Central memory CD8-positive, alpha-beta T cell (primary cell): Measurements from ENCODE around the gene BFSP1.

Source experiments
- ATAC-seq: fragments of 150-1000 bp; cut with Tn5 transposase; replicated peaks from 2 replicates; pipeline ENCODE4 v1.10.0; 2022; ENCODE audit warnings: mild to moderate bottlenecking, moderate FRiP score, moderate number of reproducible peaks; ENCODE audit not compliant: poor library complexity, severe bottlenecking; ENCODE audit errors: extremely low read depth
- DNase-seq, 2 donors: peaks; one replicate each; pipeline ENCODE4 v3.0.0; 2021; ENCODE audit warnings: low spot score in 2 of 2
- H3K27ac Mint-ChIP-seq: one replicate; pipeline ENCODE4 v1.8.0; 2022; ENCODE audit warnings: low read depth, mild to moderate bottlenecking, moderate library complexity, mixed read lengths
- H3K27me3 Mint-ChIP-seq: one replicate; pipeline ENCODE4 v1.8.0; 2022; ENCODE audit warnings: mixed read lengths
- H3K36me3 Mint-ChIP-seq: one replicate; pipeline ENCODE4 v1.8.0; 2022; ENCODE audit warnings: mild to moderate bottlenecking, moderate library complexity, mixed read lengths; ENCODE audit not compliant: insufficient read depth
- H3K4me1 Mint-ChIP-seq: one replicate; pipeline ENCODE4 v1.8.0; 2022; ENCODE audit warnings: mixed read lengths
- H3K4me3 Mint-ChIP-seq: one replicate; pipeline ENCODE4 v1.8.0; 2022; ENCODE audit warnings: mild to moderate bottlenecking, moderate library complexity, mixed read lengths
- H3K9me3 Mint-ChIP-seq: one replicate; pipeline ENCODE4 v1.8.0; 2022; ENCODE audit warnings: mixed read lengths

BFSP1 gene

DNA sequence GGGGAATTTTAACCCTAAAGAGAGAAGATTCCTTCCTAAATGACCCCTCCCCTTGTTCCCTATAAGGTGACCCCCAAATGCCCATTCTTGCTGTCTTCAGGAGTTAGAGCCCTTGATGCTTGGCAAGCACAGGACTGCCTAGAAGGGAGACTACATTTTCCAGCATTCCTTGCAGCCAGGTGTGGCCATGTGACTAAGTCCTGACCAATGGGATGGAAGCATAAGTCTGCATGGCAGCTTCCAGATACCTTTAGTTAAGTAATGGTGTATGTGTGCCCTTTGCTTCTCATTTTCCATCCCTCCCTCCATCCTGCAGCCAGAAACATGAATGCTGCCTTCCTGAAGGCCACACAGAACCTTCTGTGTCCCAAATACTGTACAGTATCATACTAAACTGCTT, 5.5 kb downstream of the BFSP1 start:
- Mint-ChIP-seq H3K27me3 (no peaks in the 10 kb centered on the region), H3K36me3 (no peaks in the 10 kb centered on the region), H3K4me3 (no peak overlapping the region), H3K4me1 (peaks cover 2% of the 10 kb centered on the region), H3K9me3 (no peaks in the 10 kb centered on the region), H3K27ac (no peak overlapping the region)
- peak; percentile 32 for ATAC-seq
- DNase-seq: no peak

DNA sequence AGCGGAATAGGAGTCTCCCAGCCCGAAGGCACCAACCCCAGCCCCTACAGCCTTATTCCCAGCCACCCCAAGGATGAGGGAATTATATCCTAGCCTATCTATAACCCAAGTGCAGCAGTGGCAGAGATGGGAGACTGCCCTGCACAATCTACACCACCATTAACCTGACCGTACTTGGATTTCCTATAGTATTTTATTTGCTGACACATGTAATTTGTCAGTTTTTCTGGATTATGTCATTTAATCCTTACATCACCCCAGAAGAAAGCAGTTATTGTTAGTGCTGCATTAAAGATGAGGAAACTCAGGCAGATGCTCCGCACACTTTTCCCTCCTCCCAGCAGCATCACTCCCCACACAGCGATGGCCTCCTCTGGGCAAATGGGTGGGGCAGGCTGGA, 6.0 kb downstream of the BFSP1 start:
- no peak overlapping the region for H3K27ac Mint-ChIP-seq
- no peak for DNase-seq
- H3K4me3 Mint-ChIP-seq: no peak overlapping the region
- H3K4me1 Mint-ChIP-seq: peaks cover 5% of the 10 kb centered on the region
- no peaks in the 10 kb centered on the region for H3K9me3 Mint-ChIP-seq
- H3K36me3 Mint-ChIP-seq: no peaks in the 10 kb centered on the region
- no peak for ATAC-seq
- no peaks in the 10 kb centered on the region for H3K27me3 Mint-ChIP-seq

DNA sequence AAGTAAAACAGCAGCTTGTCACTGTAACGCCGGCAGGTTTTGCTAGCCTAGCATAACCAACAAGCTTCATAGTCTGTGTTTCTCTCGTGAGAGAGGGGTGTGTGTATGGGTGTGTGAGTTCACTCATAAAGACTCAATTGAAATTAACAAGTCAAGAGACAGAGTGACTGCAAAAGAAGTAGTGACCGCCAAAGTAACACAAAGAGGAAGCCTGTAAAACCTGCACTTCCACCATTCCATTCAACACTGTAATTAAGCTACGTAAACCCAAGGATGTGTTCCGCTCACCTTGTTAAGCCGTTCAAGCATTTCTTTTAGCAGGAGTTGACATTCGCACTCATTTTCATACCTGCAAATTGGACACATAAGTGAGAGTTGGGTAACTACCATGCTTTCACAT, 6.6 kb downstream of the BFSP1 start:
- no peak for DNase-seq
- H3K27ac Mint-ChIP-seq: no peak overlapping the region
- no peaks in the 10 kb centered on the region for H3K27me3 Mint-ChIP-seq
- no peak overlapping the region for H3K4me3 Mint-ChIP-seq
- ATAC-seq: no peak
- no peaks in the 10 kb centered on the region for H3K9me3 Mint-ChIP-seq
- no peaks in the 10 kb centered on the region for H3K36me3 Mint-ChIP-seq
- peaks cover 5% of the 10 kb centered on the region for H3K4me1 Mint-ChIP-seq

DNA sequence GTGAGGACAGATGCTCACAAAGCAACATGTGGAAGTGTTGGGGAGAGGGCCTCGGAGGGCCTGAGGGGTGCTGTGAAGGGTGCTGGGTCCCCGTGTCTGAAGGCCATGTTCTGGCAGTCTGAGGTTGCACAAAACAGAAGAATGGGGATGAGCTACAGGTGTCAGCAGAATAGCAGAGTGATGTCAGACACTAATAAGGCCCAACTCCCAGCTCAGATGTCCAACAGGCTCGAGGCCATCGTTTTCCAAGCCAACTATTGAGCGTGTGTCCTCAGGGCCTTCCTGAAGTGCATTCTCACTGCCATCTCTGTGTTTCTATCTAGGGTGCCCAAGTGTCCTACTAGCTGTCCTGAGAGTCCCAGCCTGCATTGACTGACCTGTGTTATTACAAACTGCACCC, 7.9 kb downstream of the BFSP1 start:
- no peak overlapping the region for H3K27ac Mint-ChIP-seq
- H3K9me3 Mint-ChIP-seq: no peaks in the 10 kb centered on the region
- DNase-seq: no peak
- peaks cover 5% of the 10 kb centered on the region for H3K4me1 Mint-ChIP-seq
- no peak overlapping the region for H3K4me3 Mint-ChIP-seq
- no peaks in the 10 kb centered on the region for H3K27me3 Mint-ChIP-seq
- ATAC-seq: no peak
- H3K36me3 Mint-ChIP-seq: no peaks in the 10 kb centered on the region

DNA sequence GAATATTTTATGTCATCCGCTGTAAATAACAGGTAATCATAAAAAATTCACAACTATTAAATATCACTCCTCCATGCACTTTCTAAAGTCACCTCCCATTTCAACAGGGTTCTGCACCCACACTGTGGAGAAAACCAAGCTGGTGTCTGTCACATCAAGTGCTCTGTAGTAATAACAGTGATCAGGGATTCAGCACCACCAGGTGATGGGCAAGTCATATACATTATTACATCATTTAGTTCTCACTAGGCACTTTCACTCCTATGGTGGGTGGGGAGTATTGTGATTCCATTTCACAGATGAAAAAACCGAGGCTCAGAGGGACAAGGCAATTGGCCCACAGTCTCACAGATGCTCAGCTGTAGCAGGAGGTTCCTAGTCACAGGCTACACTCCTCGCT, 8.7 kb downstream of the BFSP1 start:
- H3K27ac Mint-ChIP-seq: no peak overlapping the region
- no peaks in the 10 kb centered on the region for H3K9me3 Mint-ChIP-seq
- DNase-seq (no peak), ATAC-seq (no peak)
- H3K4me3 Mint-ChIP-seq: no peak overlapping the region
- peaks cover 5% of the 10 kb centered on the region for H3K4me1 Mint-ChIP-seq
- no peaks in the 10 kb centered on the region for H3K36me3 Mint-ChIP-seq
- no peaks in the 10 kb centered on the region for H3K27me3 Mint-ChIP-seq

DNA sequence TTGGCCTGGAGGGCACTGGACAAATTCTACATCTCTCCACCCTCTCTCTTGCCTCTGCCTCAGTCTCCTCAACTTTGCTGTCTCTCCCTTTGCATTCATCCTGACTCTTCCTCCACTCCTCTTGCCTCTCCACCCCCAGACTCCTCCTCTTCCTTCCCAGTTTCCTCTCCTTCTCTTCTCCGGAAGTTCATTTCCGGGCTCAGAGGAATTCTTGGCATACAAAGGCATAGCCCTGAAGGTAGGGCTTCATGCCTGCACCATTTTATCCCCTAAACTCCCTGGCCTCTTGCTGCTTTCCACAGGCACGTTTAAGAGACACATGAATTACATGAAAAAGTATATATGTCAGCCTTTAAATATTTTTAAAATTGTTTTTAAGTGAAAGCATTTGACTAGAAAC, 10.6 kb downstream of the BFSP1 start:
- no peak overlapping the region for H3K4me3 Mint-ChIP-seq
- DNase-seq (no peak), ATAC-seq (no peak)
- H3K9me3 Mint-ChIP-seq: no peaks in the 10 kb centered on the region
- H3K36me3 Mint-ChIP-seq: peaks cover 3% of the 10 kb centered on the region
- no peak overlapping the region for H3K27ac Mint-ChIP-seq
- H3K27me3 Mint-ChIP-seq: no peaks in the 10 kb centered on the region
- H3K4me1 Mint-ChIP-seq: peaks cover 5% of the 10 kb centered on the region

DNA sequence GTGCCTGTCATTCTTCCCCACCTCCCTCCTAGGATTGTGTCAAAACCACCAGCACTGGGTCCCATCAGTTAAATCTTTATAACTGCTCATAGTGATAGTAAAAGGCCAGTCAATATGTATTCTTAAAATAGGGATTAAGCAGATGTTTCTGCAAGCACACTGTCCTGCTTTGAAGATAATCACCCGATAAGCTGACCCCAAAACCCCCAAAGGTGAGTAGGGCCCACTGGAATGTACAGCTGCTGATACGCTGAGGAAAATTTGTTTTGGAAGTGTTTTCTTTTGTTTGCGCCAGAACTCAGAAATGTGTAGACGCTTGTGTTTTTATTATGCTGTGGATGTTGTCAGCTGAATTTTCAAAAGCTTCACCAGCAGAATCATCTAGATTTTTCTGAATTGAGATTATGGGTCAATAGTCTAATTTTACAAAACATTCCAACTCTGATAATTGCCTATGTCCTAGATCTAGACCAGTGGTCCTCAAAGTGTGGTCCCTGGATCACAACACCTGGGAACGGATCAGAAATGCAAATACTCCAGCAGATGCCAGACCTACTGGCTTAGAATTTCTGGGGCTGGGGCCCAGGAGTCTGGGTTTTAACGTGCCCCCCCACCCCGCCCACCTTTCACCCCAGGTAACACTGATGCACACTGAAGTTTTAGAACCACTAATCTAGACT, 11.4 kb downstream of the BFSP1 start:
- Mint-ChIP-seq H3K4me1 (peaks cover 5% of the 10 kb centered on the region), H3K36me3 (peaks cover 4% of the 10 kb centered on the region), H3K27me3 (no peaks in the 10 kb centered on the region), H3K9me3 (no peaks in the 10 kb centered on the region), H3K4me3 (no peak overlapping the region), H3K27ac (no peak overlapping the region)
- no peak for ATAC-seq
- DNase-seq: no peak

DNA sequence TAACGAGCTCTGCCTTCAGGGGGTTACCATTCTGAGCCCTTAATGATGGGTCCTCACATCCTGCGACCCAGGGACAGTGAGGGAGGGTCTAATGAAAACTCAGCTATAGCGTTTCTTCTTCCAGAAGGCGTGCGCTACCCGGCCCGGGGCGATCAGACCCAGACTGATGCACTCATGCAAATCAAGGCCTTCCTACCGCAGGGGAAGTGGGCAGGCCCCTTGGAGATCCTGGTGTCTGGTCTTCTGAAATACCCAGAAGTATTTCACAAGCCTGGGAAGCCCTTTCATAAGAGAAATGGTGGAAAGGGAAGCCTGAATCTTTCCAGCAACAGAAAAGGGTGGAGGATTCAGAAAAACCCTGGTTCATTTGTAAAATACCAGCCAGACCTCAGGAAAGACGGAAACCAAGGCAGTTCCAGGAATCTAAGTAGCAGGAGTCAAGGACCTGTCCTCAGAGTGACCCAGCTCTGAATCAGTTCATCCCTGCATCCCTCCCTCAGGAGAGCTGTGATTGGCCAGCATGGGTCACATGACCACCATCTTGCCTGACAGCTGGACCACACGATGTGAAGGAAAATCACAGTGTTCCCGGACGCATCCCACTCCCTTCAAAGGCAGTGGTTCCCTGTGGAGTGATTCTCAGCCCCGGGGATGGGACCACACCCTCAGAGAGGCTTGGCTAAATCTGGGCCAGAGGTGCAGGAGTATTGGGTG, 12.7 kb downstream of the BFSP1 start:
- peaks cover 6% of the 10 kb centered on the region for H3K4me1 Mint-ChIP-seq
- no peak for DNase-seq

DNA sequence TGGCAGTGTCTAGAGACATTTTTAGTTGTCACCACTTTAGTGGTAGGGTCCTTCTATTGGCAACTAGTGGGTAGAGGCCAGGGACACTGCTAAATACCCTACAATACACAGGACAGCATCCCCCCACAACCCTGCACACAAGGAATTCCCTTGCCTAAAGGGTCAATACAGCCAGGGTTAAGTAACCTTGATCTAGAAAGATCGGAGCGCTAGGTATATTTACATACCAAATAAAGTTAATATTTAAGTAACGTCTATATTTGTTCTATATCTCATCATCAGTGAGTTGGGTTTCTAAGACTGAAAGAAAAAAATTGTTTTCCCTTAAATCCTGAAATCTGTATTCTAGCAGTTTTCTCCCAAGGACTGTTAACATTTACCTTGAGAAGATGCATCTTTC, 16.1 kb downstream of the BFSP1 start:
- no peaks in the 10 kb centered on the region for H3K9me3 Mint-ChIP-seq
- ATAC-seq (no peak), DNase-seq (no peak)
- H3K27ac Mint-ChIP-seq: no peak overlapping the region
- H3K36me3 Mint-ChIP-seq: peaks cover 4% of the 10 kb centered on the region
- H3K27me3 Mint-ChIP-seq: no peaks in the 10 kb centered on the region
- no peak overlapping the region for H3K4me3 Mint-ChIP-seq
- H3K4me1 Mint-ChIP-seq: peaks cover 22% of the 10 kb centered on the region

More for the DNA sequence above, 12.7 kb downstream of the BFSP1 start:
- no peak overlapping the region for H3K4me3 Mint-ChIP-seq
- H3K27me3 Mint-ChIP-seq: no peaks in the 10 kb centered on the region
- ATAC-seq: no peak
- no peak overlapping the region for H3K27ac Mint-ChIP-seq
- peaks cover 4% of the 10 kb centered on the region for H3K36me3 Mint-ChIP-seq
- H3K9me3 Mint-ChIP-seq: no peaks in the 10 kb centered on the region

DNA sequence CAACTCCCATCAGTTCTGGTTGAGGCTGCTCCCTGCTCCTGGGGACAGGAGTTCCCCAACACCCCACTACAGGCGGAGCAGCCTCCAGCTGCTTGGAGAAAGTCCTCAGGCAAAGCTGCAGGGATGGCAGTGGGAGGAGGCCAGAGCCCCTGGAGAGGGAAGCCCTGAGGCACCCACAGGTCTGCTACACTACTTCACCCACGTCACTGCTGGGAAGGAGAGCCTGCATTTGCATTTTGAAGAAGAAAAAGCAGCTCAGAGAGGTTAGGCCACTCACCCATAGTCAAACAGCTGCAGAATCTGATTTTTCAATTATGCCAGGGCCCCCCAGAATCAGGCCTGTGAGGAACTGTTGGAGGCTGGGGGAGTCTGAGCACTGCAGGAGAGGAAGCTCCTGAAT, 17.2 kb downstream of the BFSP1 start:
- Mint-ChIP-seq H3K9me3 (no peaks in the 10 kb centered on the region), H3K27me3 (no peaks in the 10 kb centered on the region), H3K36me3 (peaks cover 4% of the 10 kb centered on the region), H3K4me1 (peaks cover 22% of the 10 kb centered on the region), H3K4me3 (no peak overlapping the region), H3K27ac (no peak overlapping the region)
- ATAC-seq (no peak), DNase-seq (no peak)

DNA sequence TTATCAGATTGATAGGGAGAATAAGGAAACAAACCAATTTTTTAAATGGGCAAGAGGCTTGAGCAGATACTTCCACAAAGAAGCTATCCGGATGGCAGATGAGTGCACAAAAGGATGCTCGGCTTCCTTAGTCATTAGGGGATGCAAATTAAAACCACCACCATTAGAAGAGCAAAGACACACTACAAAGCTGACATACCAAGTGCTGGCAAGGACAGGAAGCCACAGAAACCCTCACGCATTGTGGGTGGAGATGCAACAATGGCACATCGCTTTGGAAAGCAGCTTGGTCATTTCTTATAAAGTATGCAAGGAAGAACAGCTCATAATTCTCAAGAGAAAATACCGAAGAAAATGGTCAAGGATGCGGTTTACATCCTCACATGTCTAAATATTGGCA, 19.8 kb downstream of the BFSP1 start:
- no peak overlapping the region for H3K27ac Mint-ChIP-seq
- no peaks in the 10 kb centered on the region for H3K27me3 Mint-ChIP-seq
- ATAC-seq (no peak), DNase-seq (no peak)
- peaks cover 2% of the 10 kb centered on the region for H3K36me3 Mint-ChIP-seq
- H3K9me3 Mint-ChIP-seq: no peaks in the 10 kb centered on the region
- H3K4me1 Mint-ChIP-seq: peaks cover 28% of the 10 kb centered on the region
- no peak overlapping the region for H3K4me3 Mint-ChIP-seq

DNA sequence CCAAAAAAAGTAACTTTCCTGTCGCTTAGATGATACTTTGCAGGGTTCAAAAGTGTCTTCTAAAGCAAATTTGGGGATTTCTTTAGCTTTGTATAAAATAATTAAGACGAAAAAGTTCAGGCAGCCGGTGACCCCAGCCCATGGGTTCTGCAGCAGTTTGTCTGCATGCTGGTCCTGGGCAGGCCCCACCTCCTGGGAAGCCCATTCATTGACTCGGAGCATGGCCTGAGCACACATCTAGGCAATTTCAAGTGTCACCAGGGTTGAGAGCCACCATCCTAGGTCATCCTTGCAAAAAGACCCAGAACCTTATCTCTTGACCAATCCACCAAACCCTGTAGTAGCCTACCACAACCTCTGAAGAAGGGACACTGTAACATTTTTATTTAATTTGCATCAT, 20.6 kb downstream of the BFSP1 start:
- peaks cover 34% of the 10 kb centered on the region for H3K4me1 Mint-ChIP-seq
- H3K4me3 Mint-ChIP-seq: no peak overlapping the region
- peaks cover under 1% of the 10 kb centered on the region for H3K36me3 Mint-ChIP-seq
- ATAC-seq (no peak), DNase-seq (no peak)
- no peaks in the 10 kb centered on the region for H3K27me3 Mint-ChIP-seq
- no peaks in the 10 kb centered on the region for H3K9me3 Mint-ChIP-seq
- H3K27ac Mint-ChIP-seq: no peak overlapping the region

DNA sequence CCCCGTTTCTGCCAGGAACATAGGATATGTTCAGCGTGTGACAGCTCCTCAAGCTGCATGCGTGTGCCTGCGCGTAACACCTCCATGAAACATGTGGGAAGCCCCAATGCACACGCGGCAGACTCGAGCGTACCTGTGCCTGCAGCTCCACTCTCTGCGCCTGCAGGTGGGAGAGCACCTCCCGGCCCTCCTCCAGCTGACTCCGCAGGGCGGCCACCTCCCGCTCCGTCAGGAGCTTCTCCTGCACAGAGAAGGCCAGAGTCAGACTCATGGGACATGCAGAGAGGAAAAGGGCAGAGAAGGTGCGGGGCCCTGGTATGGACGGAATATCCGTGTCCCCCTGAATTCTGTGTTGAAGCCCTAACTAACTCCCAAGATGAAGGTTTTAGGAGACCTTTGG, 22.4 kb downstream of the BFSP1 start:
- H3K9me3 Mint-ChIP-seq: no peaks in the 10 kb centered on the region
- ATAC-seq: no peak
- H3K36me3 Mint-ChIP-seq: peaks cover 3% of the 10 kb centered on the region
- no peak for DNase-seq
- H3K27me3 Mint-ChIP-seq: no peaks in the 10 kb centered on the region
- no peak overlapping the region for H3K4me3 Mint-ChIP-seq
- no peak overlapping the region for H3K27ac Mint-ChIP-seq
- H3K4me1 Mint-ChIP-seq: peaks cover 52% of the 10 kb centered on the region
